ENCODE data around the gene HDGFL2.
A peak's percentile ranks its signal among the peaks of the same experiment; 100 is the strongest.

The HDGFL2 gene

DNA sequence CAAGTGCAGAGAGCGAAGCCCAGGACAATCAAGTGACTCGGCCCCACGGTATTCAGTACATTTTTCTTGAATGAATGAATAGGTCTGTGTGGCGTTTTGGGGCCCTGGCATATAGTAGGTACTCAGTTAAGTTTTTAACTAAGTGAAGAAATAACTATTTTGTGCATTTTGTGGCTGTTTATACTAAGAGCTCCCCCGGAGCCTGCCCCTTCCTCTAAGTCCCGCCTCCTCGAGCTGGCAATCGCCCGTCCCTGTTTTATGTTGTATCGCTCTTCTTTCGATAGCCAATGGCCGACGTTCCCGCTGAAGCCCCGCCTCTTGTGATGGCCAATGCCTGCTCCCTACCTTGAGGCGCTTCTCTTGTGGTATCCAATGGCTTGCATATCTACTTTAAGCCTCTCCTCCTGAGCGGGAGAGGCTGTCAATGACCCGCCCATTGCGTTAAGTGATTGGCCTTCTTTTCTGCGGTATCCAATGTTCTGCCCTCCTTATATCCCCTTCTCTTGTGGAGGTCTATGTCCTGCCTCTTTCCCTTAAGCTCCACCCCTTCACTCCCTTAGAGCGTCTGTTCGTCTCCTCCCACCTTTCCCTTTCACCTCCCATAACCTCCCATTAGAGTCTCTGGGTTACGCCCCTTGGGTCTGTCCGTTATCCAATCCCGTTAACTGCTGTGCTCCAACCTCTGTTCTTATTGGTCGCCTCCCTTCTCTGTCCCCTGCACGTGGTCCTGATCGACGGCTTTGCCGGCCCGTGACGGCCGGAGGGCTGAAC is 509 bp upstream of the HDGFL2 start:
- peak; percentile 100 for DNase-seq

DNA sequence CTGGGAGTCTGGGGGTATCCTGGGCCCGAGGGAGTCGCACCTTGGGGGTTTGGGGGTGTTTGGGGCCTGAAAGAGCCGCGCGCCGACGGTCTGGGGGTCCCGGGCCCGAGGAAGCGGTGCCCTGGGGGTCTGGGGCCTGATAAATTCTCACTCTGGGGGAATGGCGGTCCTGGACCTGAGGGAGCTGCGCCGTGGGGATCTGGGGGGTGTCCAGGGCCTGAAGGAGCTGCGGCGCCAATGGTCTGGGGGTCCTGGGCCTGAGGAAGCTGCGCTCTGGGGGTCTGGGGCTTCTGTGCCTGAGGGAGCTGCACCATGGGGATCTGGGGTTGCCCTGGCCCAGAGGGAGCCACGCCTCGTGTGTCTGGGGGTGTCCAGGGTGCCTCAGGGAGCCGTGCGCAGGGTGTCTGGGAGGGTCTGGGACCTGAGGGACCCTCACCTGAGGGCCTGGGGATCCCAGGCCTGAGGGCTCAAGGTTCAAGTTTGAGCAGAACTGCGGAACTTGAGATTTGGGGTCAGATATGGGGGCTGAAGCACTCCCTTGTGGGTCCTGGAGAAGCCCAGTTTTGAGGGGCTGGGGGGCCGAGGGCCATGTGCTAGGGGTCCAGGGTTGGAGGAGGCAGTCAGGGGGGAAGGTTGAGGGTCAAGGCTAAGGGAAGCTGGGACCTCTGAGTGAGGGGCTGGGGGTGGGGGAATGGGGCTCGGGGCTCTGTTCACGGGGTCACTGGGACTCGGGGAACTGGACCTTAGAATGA is 1.1 kb downstream of the HDGFL2 start:
- no peak for DNase-seq

DNA sequence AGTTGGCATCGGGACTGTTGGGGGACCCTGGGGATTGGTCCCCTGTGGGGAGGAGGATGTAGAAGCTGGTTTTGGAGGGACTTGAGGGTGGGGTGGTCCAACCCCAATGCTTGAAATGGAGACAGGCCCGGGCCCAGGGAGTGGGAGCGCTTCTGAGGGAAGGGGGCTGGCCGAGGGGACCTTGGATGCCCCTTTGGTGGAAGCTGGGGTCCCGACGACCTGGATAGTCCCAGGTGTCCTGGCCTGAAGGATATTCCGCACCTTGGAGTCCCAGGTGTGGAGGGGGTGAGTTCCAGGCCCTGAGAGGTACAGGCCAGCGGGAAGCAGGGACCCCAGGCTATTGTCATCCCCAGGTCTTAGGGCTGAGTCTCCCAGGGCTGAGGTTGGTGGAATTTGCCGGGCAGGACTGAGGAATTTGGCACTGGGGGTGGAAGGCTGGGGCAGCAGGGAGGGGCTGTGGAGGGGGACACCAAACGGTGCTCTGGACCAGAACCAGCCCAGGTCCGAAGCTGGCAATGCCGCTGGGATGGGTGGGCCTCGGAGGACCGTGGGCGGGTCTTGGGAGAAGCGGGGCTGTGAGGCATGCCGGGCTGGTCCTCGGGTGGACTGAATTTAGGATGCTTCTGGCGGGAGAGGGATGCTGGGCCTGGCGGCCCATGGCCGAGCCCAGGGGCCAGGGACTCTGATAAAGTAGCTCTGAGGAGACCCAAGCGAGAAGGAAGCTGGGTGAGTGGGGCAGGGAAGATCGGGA is 1.8 kb downstream of the HDGFL2 start:
- DNase-seq: no peak

DNA sequence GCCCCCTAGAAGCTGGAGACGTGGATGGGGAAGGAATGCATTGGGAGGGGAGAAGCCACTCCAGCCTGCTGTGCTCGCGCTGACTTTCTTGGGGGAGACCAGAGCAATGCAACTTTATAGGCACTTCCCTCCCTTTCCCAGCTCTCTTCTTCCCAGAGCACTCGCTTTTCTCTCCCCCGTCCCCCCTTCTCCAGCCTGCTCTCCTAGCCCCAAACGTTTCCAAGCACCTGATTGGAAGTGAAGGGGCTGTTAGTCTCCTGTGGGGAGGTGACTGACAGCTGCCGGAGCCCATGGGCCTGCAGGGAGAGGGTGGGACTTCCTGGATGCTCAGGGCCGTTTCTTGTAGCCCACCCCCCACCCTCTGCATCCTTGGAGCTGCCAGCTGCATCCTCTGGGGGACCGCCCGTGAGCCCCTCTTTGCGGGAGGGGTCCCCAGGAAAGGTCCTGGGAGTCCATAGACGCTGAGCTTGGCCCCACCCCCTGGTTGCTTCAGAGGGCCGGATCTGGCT is 2.5 kb downstream of the HDGFL2 start:
- peak; percentile 7 for DNase-seq

DNA sequence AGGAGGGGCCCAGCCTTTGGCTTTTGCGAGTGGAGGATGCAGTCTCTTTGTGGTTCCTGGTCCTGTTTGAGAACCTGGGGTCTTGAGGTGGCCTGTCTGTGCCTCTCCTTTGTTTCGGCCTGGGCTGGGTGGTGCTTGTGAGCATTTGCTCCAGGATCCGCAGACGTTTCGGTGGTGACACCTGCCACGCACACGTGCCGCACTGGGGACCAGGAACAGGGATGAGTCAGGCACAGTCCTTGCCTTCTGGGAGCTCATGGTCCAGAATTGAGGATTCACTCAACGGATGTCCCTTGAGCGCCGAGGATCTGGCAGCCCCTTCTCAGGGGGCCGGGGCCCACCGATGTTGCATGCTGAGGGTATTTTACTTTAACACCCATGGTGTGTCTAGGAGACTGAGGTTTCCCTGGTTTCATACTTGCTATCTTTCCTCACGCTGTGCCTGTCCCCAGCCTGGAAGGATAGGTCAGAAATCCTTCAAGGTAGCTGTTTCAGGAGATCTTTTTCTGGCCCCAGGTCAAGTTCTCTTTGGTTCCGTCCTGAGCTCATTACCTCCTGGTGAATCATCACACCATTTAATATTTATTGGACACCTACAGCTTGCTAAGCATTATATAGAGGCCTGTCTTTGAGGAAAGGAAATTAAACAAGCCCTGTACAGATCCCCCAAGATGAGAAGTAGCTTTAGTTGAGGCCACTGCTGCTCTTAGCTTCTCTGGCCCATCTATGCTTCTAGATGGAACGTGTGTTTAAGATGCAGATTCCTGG is 5.1 kb downstream of the HDGFL2 start:
- no peak for DNase-seq

DNA sequence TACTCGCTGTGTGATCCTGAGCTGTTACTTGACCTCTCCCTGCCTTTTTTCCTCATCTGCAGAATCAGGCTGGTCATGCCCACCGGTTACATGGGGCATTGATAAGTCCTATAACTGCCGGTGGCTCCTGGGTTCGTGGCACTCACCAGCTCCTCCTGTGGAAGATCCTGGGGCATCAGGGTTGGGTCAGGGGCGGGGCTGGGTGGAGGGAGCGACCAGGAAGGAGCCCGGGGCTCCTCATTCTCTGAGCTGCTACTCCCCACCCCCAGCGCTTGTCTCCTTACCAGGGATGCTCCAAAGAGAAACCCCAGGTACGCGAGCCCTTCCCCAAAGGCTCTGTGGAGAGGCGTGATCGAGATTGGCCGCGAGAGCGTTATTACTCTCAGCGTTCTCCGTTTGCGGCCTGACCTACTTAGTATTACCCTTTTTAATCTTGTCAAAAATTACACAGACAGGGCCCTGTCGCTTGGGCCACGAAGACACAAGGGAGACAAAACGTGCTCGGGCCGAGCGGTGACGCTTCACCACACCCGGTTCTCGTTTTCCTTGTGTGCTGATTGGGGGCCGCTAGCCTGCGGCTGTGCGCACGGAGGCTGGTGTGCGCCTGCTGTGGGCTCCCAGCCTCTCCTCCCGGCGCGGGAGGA is 10.7 kb downstream of the HDGFL2 start:
- no peak for DNase-seq

DNA sequence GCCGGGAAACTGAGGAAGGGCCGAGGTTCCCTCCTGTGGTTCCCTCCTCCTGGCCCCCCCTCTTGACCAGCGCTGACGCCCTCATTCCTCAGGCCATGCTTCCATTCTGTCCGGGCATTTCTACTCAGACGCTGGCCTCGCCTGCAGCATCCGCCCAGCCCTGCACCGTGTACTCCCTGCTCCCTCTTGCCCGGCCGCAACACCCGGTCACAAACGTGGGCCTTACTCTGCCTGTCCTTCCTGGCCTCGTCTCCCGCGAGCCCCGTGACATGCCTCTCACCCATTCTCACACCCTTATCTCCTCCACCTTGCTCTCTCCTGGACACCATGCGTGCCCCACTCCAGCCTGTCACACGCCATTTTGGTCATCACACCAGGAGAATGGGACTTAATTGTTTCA is 11.3 kb downstream of the HDGFL2 start:
- no peak for DNase-seq

DNA sequence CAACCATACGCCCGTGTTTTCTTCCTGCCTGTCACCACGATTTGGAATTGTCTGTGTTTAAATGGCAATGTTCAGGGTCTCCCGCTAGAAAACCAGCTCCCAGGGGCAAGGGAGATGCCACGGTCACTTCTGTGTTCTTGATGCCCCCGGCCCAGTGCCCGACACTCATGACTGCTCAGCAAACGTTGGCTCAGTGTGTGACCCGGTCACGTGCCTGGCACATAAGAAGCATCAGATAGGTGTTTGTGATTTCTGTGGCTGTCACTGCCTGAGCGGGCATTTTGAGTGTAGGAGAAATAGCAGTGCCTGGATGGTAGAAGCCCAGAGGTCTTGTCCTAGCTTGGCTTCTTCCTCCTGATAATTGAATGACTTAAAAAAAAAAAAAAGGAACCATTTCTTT is 15.5 kb downstream of the HDGFL2 start:
- no peak for DNase-seq

DNA sequence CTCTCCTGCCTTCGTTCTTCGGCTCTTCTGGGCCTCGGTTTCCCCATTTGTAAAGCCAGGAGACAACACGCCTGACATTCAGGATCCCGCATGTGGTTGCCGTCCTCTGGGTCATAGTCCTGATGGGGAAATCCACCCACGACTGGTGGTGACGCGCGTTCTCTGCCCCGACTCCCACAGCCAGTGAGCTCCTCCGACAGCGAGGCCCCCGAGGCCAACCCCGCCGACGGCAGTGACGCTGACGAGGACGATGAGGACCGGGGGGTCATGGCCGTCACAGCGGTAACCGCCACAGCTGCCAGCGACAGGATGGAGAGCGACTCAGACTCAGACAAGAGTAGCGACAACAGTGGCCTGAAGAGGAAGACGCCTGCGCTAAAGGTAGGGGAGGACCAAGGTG is 16.4 kb downstream of the HDGFL2 start:
- no peak for DNase-seq

DNA sequence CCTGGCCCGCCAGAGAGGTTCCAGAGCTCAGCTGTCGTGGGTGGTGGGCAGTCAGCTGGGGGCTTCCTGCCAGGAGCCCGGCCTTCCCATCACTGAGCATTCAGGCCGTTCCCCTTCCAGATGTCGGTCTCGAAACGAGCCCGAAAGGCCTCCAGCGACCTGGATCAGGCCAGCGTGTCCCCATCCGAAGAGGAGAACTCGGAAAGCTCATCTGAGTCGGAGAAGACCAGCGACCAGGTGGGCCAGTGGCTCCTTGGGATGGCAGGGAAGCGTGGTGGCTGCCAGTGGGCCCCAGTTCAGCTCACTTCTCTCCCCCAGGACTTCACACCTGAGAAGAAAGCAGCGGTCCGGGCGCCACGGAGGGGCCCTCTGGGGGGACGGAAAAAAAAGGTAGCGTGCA is 19.3 kb downstream of the HDGFL2 start:
- no peak for DNase-seq

DNA sequence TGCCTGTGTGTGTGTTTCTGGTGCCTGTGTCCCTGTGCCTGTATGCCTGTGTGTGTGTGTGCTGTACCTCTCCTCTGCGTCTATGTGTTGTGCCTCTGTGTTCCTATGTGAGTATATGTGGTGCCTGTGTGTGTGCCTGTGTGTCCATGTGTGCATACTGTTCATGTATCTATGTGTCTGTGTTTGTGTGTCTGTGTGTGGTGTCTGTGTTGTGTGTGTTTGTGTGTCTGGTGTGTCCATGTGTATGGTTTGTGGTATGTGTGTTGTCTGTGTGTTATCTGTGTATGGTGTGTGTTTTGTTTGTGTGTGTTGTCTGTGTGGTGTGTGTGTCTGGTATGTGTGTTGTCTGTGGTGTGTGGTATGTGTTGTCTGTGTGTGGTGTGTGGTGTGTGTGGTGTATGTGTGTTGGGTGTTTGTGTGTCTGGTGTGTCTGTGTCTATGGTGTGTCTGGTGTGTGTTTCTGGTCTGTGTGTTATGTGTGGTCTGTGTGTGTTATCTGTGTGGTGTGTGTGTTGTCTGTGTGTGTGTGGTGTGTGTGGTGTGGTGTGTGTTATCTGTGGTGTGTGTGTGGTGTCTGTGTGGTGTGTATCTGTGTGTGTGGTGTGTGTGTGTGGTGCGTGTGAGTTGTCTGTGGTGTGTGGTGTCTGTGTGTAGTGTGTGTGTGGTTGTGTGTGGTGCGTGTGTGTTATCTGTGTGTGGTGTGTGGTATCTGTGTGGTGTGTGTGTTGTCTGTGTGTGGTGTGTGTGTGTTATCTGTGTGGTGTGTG is 20.4 kb downstream of the HDGFL2 start:
- no peak for DNase-seq

DNA sequence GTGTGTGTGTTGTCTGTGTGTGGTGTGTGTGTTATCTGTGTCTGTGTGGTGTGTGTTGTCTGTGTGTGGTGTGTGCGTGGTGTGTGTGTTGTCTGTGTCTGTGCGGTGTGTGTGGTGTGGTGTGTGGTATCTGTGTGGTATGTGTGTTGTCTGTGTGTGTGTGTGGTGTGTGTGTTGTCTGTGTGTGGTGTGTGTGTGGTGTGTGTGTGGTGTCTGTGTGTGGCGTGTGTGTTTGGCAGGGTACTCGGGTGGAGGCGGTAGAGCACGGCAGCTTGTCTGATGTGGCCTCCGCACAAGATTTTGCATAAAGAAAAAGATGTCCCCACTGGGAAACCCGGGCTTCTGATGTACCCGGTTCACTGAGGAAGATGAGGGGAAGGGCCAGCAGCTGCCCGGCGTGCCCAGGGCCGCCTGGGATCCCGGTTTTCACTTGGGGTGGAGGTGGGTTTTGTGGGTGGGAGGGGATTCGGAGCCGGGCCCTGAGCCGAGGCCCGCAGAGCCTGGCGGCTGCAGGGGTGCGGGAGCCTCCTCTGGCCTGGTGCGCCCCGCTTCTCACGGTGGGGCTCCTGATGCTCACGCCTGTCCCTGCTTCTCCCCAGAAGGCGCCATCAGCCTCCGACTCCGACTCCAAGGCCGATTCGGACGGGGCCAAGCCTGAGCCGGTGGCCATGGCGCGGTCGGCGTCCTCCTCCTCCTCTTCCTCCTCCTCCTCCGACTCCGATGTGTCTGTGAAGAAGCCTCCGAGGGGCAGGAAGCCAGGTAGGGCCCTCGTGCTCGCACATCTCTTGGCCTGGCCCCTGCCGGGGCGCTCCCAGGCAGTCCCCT is 21.2 kb downstream of the HDGFL2 start:
- DNase-seq: no peak

DNA sequence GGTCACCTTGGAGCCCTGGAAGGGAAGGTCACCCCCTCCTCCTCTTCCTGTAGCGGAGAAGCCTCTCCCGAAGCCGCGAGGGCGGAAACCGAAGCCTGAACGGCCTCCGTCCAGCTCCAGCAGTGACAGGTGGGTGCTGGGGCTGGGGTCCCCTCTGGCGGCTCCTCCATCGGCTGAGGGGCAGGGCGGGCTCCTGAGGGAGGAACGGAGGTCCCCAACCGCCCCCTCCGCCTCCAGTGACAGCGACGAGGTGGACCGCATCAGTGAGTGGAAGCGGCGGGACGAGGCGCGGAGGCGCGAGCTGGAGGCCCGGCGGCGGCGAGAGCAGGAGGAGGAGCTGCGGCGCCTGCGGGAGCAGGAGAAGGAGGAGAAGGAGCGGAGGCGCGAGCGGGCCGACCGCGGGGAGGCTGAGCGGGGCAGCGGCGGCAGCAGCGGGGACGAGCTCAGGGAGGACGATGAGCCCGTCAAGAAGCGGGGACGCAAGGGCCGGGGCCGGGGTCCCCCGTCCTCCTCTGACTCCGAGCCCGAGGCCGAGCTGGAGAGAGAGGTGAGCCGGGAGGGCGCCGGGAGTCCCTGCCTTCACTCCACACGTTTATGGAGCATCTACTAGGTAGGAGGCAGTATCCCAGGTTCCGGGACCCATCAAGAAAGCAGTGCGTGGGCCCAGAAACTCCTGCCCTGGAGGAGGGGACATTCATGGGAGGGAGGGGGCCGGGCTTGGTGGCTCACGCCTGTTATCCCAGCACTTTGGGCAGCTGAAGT is 22.0 kb downstream of the HDGFL2 start:
- DNase-seq: no peak

DNA sequence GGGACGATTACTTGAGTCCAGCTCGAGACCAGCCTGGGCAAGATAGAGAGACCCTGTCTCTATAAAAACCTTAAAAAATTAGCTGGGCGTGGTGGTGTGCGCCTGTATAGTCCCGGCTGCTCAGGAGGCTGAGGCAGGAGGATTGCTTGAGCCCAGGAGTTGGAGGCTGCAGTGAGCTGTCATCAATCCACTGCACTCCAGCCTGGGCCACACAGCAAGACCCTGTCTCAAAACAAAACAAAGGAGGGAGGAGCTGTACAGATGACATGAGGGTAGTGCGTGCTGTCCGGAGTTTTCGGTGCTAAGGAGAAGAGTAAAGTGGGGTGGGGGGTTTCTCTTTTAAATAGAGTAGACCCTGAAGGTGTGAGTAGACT is 22.6 kb downstream of the HDGFL2 start:
- no peak for DNase-seq

DNA sequence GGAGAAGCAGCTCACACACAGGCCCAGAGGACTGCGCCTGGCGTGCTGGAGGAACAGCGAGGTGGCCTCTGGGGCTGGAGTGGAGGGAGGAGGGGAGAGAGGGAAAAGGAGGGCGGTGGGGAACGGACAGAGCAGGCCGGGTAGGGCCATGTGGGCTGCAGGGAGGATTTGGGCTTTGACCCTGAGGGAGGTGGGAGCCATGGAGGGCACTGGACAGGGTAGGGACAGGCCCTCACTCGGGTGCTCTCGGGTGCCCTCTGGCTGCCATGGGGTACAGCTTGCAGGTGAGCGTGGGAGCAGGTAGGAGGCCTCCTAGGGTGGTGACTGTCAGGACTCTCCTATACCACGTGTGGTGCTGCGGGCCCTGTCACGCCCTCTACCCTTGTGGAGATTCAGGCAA is 23.4 kb downstream of the HDGFL2 start:
- no peak for DNase-seq

DNA sequence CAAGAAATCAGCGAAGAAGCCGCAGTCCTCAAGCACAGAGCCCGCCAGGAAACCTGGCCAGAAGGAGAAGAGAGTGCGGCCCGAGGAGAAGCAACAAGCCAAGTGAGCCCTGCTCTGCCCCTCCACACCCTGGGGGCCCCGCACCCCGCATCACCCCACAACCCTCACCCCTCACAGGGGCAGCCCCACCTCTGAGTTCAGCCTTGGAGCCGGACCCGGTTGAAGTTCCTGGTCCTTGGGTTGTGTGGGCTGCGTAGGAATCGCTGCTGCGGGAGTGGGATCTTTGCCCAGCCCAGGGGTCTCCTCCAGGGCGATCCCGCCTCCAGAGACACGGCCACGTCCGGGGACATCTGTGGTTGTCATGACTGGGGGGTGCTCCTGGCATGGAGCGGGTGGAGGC is 24.2 kb downstream of the HDGFL2 start:
- DNase-seq: no peak

DNA sequence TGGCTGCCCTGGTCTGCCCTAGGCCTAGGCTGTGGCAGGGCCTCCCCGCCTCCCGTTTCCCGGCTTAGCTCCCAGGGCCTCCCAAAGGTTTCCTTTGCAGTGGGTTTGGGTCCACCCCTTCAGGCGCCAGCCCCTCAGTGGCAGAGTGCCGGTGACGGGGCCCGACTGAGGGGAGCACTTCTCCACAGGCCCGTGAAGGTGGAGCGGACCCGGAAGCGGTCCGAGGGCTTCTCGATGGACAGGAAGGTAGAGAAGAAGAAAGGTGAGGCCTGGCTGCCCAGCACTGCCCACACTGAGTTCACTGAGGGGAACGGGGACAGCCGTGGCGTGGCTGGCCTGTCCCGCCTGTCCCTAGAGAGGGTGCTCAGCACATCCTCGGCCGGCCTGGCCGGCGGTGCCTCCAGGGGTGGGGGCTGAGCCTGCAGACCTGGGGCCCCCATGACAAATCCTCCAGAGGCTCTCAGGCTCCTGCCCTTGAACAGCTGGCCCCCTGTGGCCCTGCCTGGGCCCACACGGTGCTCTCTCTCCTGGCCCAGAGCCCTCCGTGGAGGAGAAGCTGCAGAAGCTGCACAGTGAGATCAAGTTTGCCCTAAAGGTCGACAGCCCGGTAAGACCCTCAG is 25.8 kb downstream of the HDGFL2 start:
- DNase-seq: no peak

DNA sequence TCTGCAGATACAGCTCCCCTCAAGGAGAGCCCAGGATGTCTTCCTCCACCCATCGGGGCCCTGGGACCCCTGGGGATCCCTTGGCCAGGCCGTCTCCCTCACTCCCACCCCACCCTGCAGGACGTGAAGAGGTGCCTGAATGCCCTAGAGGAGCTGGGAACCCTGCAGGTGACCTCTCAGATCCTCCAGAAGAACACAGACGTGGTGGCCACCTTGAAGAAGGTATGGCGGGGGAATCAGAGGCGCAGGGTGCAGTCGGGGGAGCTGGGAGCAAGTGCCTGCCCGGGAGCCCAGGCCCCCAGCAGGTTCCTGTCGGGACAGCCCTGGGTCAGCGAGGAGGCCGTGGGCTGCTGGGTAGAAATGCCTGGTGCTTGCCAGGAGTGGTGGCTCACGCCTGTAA is 26.6 kb downstream of the HDGFL2 start:
- DNase-seq: no peak

DNA sequence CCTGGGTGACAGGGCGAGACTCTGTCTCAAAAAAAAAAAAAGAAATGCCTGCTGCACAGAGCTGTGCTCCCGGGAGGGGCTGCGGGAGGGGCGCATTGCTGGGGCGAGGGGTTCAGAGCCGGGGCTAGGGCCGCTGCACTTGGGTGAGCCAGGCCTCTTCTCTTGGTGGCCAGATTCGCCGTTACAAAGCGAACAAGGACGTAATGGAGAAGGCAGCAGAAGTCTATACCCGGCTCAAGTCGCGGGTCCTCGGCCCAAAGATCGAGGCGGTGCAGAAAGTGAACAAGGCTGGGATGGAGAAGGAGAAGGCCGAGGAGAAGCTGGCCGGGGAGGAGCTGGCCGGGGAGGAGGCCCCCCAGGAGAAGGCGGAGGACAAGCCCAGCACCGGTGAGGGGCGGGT is 27.2 kb downstream of the HDGFL2 start:
- DNase-seq: no peak
